Nephron (organoid): ENCODE measurements around the gene CCNK.

Source experiments
- H3K27ac Mint-ChIP-seq, 3 experiments: 2 replicates each; pipeline ENCODE4 v1.8.0; 2020; ENCODE audit warnings: mixed read lengths in 3 of 3, mild to moderate bottlenecking in 2 of 3, moderate library complexity in 1 of 3
- H3K27me3 Mint-ChIP-seq: 2 replicates; pipeline ENCODE4 v1.8.0; 2021; ENCODE audit warnings: low read depth, mild to moderate bottlenecking, moderate library complexity, mixed read lengths
- H3K36me3 Mint-ChIP-seq: 2 replicates; pipeline ENCODE4 v1.8.0; 2020; ENCODE audit warnings: low read depth, mixed read lengths
- H3K4me1 Mint-ChIP-seq: 2 replicates; pipeline ENCODE4 v1.8.0; 2020; ENCODE audit warnings: mixed read lengths
- H3K4me3 Mint-ChIP-seq, 3 experiments: 2 replicates each; pipeline ENCODE4 v1.8.0; 2020; ENCODE audit warnings: mild to moderate bottlenecking in 3 of 3, mixed read lengths in 3 of 3, moderate library complexity in 2 of 3
- H3K9me3 Mint-ChIP-seq: 2 replicates; pipeline ENCODE4 v1.8.0; 2020; ENCODE audit warnings: mixed read lengths
- CTCF ChIP-seq, 3 experiments: fragments of 200-600 bp; sonication (generic); IDR thresholded peaks; one replicate each; pipeline ENCODE4 v1.5.0; 2021; ENCODE audit warnings: antibody characterized with exemption in 3 of 3; ENCODE audit not compliant: unreplicated experiment in 3 of 3

The CCNK gene

DNA sequence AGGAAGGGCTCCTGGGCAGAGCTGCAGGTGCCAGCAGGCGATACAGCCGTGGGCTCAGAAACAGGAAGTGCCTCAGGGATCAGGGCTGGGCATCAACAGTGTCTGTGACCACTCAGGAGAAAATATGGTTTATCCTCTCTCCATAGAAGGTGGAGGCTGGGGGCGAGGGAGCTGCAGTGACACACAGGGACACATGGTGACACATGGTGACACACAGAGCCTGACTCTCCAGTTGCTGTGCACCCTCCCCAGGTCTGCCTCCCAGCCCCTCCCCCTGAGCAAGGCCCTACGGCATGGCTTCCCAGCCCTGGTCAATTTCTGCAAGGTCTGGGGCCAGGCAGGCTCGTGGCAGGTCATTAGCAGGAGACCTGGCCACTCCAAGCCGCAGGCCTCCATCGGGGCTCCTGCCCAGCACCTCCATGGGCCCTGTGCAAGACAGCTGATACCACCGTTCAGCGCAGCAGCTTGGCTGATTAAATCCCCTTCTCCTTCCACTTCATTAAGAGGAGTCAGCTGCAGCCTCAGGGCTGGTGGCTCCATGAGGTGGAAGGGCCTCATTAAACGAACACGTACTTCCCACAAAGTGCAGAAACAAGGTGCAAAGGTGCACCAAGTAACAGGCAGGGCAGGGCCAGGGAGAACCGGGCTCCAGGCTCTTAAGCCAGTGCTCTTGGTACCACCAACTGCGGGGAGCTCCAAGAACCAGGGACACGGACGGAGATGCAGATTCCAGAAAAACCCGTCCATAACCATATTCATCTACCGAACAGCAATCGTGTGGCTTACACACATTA, 60.7 kb downstream of the CCNK start:
- Mint-ChIP-seq H3K9me3 (no peaks in the 10 kb centered on the region), H3K4me1 (peaks cover 61% of the 10 kb centered on the region), H3K4me3 (peak overlapping the region in 1 of 3 experiments; percentile 53), H3K27ac (peak overlapping the region; percentile 29 to 86 (median 32)), H3K27me3 (peaks cover 8% of the 10 kb centered on the region), H3K36me3 (no peaks in the 10 kb centered on the region)
- TF ChIP-seq CTCF (IDR thresholded peaks at IDR 0.05; ENCODE audit: unreplicated experiment in 3 of 3): no peak

- Mint-ChIP-seq H3K9me3 (no peaks in the 10 kb centered on the region), H3K27ac (no peak overlapping the region), H3K4me1 (peaks cover 61% of the 10 kb centered on the region), H3K4me3 (no peak overlapping the region), H3K36me3 (no peaks in the 10 kb centered on the region), H3K27me3 (peaks cover 8% of the 10 kb centered on the region)
- TF ChIP-seq CTCF (IDR thresholded peaks at IDR 0.05; ENCODE audit: unreplicated experiment in 3 of 3): no peak
These were observed 61.4 kb downstream of the CCNK start for GRCh38 chr14:99542566-99542965.

GRCh38 chr14:99543370-99543769, 62.2 kb downstream of the CCNK start:
- peaks cover 8% of the 10 kb centered on the region for H3K27me3 Mint-ChIP-seq
- H3K27ac Mint-ChIP-seq: peak overlapping the region in 1 of 3 experiments; percentile 78
- TF ChIP-seq CTCF (IDR thresholded peaks at IDR 0.05; ENCODE audit: unreplicated experiment in 3 of 3): no peak
- H3K36me3 Mint-ChIP-seq: no peaks in the 10 kb centered on the region
- H3K4me1 Mint-ChIP-seq: peaks cover 59% of the 10 kb centered on the region
- H3K4me3 Mint-ChIP-seq: no peak overlapping the region
- H3K9me3 Mint-ChIP-seq: no peaks in the 10 kb centered on the region

GRCh38 chr14:99543985-99544384, 62.8 kb downstream of the CCNK start:
- H3K27ac Mint-ChIP-seq: peak overlapping the region; percentile 14 to 82 (median 32)
- peaks cover 8% of the 10 kb centered on the region for H3K27me3 Mint-ChIP-seq
- peaks cover 64% of the 10 kb centered on the region for H3K4me1 Mint-ChIP-seq
- H3K36me3 Mint-ChIP-seq: no peaks in the 10 kb centered on the region
- no peaks in the 10 kb centered on the region for H3K9me3 Mint-ChIP-seq
- TF ChIP-seq CTCF (IDR thresholded peaks at IDR 0.05; ENCODE audit: unreplicated experiment in 3 of 3): no peak
- H3K4me3 Mint-ChIP-seq: no peak overlapping the region

GRCh38 chr14:99544991-99545390, 63.8 kb downstream of the CCNK start:
- H3K27ac Mint-ChIP-seq: peak overlapping the region; percentile 32 to 82 (median 72)

More at GRCh38 chr14:99544991-99545390, 63.8 kb downstream of the CCNK start:
- H3K36me3 Mint-ChIP-seq: no peaks in the 10 kb centered on the region
- H3K9me3 Mint-ChIP-seq: no peaks in the 10 kb centered on the region
- H3K4me1 Mint-ChIP-seq: peaks cover 73% of the 10 kb centered on the region
- no peak for TF ChIP-seq CTCF (IDR thresholded peaks at IDR 0.05; ENCODE audit: unreplicated experiment in 3 of 3)
- H3K27me3 Mint-ChIP-seq: peaks cover 8% of the 10 kb centered on the region
- H3K4me3 Mint-ChIP-seq: peak overlapping the region; percentile 11 to 34 (median 14)
